CD1c-positive myeloid dendritic cell (primary cell): Measurements from ENCODE around the gene FAM219B.

Experiments
- DNase-seq: peaks from one replicate; pipeline ENCODE4 v3.0.0-alpha.2; 2016; ENCODE audit errors: extremely low spot score

FAM219B gene

GRCh38 chr15:74873036-74873755 is 33.5 kb downstream of the FAM219B start, which contains the start of gene SCAMP2:
Gene SCAMP2 (minus strand): TSS chr15:74873365. CDS start chr15:74873255, 110 bp downstream.
- peak; percentile 95 for DNase-seq

GRCh38 chr15:74872702-74873035 is 34.0 kb downstream of the FAM219B start:
- no peak for DNase-seq

- peak; percentile 30 for DNase-seq
Observed at GRCh38 chr15:74870436-74871215, 36.0 kb downstream of the FAM219B start.

- DNase-seq, result peak; percentile 93
Observed at GRCh38 chr15:74869726-74870407, 36.8 kb downstream of the FAM219B start.

- DNase-seq, result no peak
Observed at GRCh38 chr15:74869372-74869725, 37.3 kb downstream of the FAM219B start.

- DNase-seq, result peak; percentile 95
Observed at GRCh38 chr15:74868059-74868458, 38.6 kb downstream of the FAM219B start.

GRCh38 chr15:74867466-74868038 is 39.1 kb downstream of the FAM219B start:
- DNase-seq, result no peak

- DNase-seq, result peak; percentile 15
Observed at GRCh38 chr15:74866090-74866489, 40.6 kb downstream of the FAM219B start.

- DNase-seq, result no peak
Observed at GRCh38 chr15:74865316-74865715, 41.3 kb downstream of the FAM219B start.

- no peak for DNase-seq
Observed at GRCh38 chr15:74864296-74864695, 42.4 kb downstream of the FAM219B start.

GRCh38 chr15:74863239-74864056 is 43.2 kb downstream of the FAM219B start:
- no peak for DNase-seq

- DNase-seq, result peak; percentile 11
Observed at GRCh38 chr15:74858369-74858740, 48.3 kb downstream of the FAM219B start.

GRCh38 chr15:74857671-74858368 is 48.8 kb downstream of the FAM219B start:
- DNase-seq, result no peak

GRCh38 chr15:74857082-74857655 is 49.5 kb downstream of the FAM219B start:
- DNase-seq, result no peak

- no peak for DNase-seq
Observed at GRCh38 chr15:74856537-74856936, 50.1 kb downstream of the FAM219B start.

- DNase-seq, result no peak
Observed at GRCh38 chr15:74855857-74856256, 50.8 kb downstream of the FAM219B start.

GRCh38 chr15:74854453-74855022 is 52.1 kb downstream of the FAM219B start:
- DNase-seq, result no peak

GRCh38 chr15:74851960-74852359 is 54.7 kb downstream of the FAM219B start:
- no peak for DNase-seq

- DNase-seq, result no peak
Observed at GRCh38 chr15:74850393-74850792, 56.3 kb downstream of the FAM219B start.
